ENCODE measurements around the gene PGM5.

- no peak for TF ChIP-seq EZH2 (IDR thresholded peaks at IDR 0.05; ENCODE audit: low read depth, unreplicated experiment)
- TF ChIP-seq CTCF (conservative IDR thresholded peaks at IDR 0.05; ENCODE audit: low read depth in 2 of 2): no peak
- TF ChIP-seq POLR2AphosphoS5 (IDR thresholded peaks at IDR 0.05; ENCODE audit: low read depth): no peak
- no peak for TF ChIP-seq NANOG (IDR thresholded peaks at IDR 0.05; ENCODE audit: borderline replicate concordance)
- TF ChIP-seq EZH2phosphoT487 (IDR thresholded peaks at IDR 0.05; ENCODE audit: unreplicated experiment): no peak
- no peak for TF ChIP-seq REST (IDR thresholded peaks at IDR 0.05; ENCODE audit: unreplicated experiment)
- no peak for TF ChIP-seq STAT1 (IDR thresholded peaks at IDR 0.05; ENCODE audit: unreplicated experiment)
- TF ChIP-seq ZNF462 (CRISPR knock-in tag; IDR thresholded peaks at IDR 0.05): no peak
- no peak for TF ChIP-seq ZNF114 (CRISPR knock-in tag; IDR thresholded peaks at IDR 0.05)
These were observed 114.2 kb downstream of the PGM5 start for GRCh38 chr9:68470634-68471033.

All from GM23338 (cell line).